COLO668 (cell line): Measurements from ENCODE around the gene ARFGEF2.
"Not testable (repeated sequence)": the region's sequence is repeated elsewhere in the genome, so short reads cannot be mapped to it uniquely, and the experiment has no call there.

Experiments used
- DNase-seq: peaks from one replicate; lab custom pipeline; 2025; ENCODE audit not compliant: unreplicated experiment; lab: John Stamatoyannopoulos, UW

The ARFGEF2 gene

GRCh38 chr20:48984575-48985219 is 63.2 kb downstream of the ARFGEF2 start:
- no peak for DNase-seq

DNA sequence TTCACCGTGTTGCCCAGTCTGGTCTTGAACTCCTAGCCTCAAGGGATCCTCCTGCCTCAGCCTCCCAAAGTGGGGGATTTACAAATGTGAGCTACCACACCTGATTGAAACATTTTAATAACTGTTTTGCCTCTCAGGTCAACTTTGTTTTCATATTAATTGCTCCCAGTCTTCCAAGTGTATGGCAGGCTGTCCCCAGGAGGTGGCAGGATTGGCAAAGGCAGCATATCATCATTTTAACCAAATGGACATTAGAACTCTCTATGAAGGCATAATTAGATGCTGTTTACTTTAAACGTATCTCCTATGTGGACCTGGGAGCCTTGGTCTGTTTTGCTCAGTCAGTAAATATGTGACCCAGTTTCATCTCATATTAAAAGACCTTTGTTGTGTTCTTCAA is 65.4 kb downstream of the ARFGEF2 start:
- no peak for DNase-seq

GRCh38 chr20:48990467-48990866 is 69.0 kb downstream of the ARFGEF2 start:
- DNase-seq, result no peak

DNA sequence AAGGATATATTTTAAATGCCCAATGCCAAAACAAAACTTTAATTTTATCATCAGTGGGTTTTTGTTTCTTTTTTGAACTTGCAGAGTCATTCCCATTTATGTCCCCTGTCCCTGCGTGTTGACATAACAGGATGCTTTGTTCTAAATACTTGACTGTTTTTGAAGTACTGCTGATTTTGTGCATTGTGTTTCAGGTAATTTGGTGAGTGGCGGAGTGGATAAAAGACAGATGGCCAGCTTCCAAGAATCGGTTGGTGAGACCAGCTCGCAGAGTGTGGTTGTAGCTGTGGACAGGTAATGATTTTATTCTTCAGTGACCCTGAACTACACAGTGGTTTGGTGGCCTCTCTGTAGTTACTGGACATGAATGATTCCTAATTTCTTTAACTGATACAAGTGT is 74.1 kb downstream of the ARFGEF2 start:
- peak; percentile 29 for DNase-seq

DNA sequence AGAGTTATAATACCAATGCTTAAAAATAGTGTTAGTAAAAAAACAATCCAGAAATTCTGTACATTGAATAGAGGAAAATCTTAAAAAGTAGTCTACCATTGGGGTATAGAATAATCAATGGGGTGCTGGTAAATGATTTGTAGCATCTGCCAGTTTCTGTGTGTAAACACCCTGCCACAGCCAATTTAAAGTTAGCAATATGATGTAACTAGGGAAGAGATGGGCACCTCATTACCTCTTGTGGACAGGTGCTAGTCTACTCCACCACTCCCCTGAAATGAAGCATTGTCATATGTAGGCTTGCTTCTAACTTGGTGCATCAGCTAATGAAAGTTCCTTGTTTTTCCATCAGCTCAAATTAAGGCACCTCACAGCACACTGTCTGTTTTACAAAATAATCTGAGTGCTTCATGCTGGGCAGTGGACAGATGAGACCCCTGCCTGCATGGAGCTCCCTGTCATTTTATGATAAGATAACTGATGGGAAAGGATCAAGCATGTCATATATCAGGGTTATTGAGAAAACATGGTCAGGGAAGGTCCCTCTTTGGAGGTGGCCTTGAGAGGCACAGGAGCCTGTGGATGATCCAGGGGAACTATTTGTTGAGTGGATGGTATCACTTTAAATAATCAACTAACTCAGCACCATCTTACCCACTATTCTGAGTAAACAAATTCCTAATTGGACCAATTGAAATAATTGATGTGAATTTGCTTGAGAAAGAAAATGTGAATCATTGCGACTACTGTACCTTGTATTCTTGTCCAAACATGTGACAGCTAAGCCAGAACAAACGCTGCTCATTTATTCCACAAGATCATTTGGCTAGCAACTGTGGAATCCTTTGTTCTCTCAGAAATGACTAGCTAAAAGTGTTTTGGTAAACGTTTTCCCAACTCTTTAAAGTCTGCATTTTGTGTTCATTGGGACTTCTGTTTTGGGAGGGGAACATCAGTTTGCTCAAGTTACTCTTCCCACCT is 78.7 kb downstream of the ARFGEF2 start:
- no peak for DNase-seq

DNA sequence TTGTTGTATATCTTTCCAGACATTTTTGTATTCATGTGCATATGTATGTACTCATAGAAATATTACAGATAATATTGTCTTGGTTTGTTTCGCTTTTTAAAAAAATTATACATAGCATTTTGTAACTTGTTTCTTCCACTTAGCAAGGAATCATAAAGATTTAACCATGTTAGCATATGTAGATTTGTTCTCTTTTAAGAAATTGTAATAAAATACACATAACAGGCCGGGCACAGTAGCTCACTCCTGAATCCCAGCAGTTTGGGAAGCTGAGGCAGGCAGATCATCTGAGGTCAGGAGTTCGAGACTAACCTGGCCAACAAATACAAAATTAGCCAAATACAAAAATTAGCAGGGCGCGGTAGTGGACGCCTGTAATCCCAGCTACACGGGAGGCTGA is 80.2 kb downstream of the ARFGEF2 start:
- no peak for DNase-seq

- no peak for DNase-seq
Observed at GRCh38 chr20:49006446-49006980, 85.0 kb downstream of the ARFGEF2 start.

DNA sequence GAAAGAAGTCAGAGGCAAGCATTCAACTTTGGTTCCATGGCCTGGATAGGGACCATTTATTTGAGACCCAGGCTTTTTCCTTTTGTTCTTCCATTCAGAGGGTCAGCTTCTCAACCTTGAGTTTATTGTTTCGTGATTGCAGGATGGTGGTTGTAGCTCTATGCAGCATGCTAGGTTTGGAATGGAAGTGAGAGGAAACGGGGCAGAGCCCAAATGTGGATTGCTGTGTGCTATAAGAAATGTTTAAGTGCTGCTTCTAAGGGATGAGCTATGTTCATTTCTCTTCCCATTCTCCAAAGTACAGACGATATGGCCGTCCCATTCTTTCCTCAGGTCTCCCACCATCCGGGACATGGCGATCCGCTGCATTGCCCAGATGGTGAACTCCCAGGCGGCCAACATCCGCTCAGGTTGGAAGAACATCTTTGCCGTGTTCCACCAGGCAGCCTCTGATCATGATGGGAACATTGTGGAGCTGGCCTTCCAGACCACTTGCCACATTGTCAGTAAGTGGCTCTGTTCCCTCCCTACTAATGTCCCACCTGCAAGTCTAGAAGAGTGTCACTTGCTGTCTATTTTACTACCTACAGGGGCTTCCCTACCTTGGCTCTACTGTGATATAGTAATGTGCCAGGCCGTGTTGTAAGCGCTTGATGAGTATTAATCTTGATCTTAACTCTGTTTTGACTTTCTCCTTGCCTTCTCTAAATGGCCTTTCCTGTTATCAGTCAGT is 88.6 kb downstream of the ARFGEF2 start:
- no peak for DNase-seq

DNA sequence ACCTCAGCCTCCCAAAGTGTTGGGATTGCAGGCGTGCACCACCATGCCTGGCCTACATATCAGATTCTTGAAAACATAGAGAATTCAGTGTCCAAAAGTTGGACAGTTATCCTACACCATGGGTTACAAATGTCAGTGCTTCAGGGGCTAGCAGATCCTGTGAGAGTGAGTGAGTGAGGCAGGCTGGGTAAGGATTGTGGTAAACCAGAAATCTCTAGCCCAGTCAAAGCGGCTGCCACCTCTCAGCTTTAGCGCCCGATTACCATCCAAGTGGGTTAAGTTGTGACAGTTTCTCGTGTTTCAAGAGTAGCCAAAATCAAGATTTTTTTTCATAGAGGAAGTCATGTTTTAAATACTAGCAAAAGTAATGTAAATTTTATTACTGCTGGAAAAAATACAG is 102.7 kb downstream of the ARFGEF2 start:
- no peak for DNase-seq

DNA sequence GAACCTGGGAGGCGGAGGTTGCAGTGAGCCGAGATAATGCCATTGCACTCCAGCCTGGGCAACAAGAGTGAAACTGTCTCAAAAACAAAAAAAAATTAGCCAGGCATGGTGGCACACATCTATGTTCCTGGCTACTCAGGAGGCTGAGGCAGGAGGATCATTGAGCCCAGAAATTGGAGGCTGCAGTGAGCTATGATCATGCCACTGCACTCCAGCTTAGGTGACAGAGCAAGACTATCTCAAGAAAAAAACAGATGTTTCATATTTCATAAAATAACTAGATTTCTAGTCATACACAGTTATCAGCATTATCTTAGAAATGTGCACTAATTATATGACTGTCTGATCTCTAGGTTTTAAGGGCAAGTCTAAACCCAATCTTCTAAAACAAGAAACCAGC is 106.7 kb downstream of the ARFGEF2 start:
- not testable (repeated sequence) for DNase-seq

DNA sequence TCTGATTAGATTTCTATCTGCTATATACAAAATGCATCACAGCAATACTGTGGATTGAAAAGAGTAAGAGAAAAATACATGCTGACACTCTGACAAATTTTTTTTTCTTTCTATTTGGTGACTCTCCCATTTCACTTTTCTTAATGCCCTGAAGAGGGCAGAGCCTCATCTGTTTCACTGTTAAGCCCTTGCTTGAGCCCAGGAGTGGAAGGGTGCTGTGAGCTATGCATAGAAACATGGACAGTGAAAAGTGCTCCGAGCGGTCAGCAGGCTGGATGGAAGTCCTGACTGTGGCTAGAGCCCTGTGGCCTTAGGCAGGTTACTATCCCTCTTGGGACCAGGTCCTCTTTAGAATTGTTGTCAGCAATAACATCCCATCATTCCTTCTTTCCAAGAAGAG is 107.2 kb downstream of the ARFGEF2 start:
- no peak for DNase-seq

DNA sequence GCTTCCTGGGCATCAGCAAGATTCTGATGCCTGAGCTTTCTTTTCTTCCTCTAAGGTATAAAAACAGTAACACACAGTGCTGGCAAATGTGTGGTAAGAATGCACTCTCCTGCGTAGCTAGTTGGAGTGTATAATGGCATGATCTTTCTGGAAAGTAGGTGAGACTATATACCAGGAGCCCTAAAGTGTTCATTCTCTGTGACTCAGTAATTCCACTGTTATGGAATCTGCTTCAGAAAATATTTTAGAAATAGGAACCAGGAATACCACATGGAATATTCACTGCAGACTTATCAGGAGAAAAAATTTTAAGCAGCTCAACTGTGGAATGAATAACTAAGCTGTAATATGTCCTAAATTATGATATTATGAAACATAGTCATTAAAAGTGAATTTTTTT is 107.7 kb downstream of the ARFGEF2 start:
- no peak for DNase-seq

- DNase-seq, result no peak
Observed at GRCh38 chr20:49030954-49031619, 109.6 kb downstream of the ARFGEF2 start.

DNA sequence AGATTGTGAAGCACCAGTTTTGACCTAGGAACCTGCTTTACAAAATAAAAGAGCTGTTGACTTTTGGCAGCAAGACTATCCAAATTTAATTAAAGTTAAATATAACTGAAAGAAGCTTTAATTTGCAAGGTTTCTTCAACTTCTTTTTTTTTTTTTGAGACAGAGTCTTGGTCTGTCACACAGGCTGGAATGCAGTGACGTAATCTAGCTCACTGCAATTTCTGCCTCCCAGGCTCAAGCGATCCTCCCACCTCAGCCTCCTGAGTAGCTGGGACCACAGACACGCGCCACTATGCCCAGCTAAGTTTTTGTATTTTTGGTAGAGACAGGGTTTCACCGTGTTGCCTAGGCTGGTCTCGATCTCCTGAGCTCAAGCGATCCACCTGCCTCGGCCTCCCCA is 110.9 kb downstream of the ARFGEF2 start:
- no peak for DNase-seq

- no peak for DNase-seq
Observed at GRCh38 chr20:49034070-49034732, 112.7 kb downstream of the ARFGEF2 start.

GRCh38 chr20:49037962-49038387 is 116.5 kb downstream of the ARFGEF2 start:
- DNase-seq, result no peak

GRCh38 chr20:49039854-49040253 is 118.3 kb downstream of the ARFGEF2 start:
- DNase-seq, result no peak

GRCh38 chr20:49043000-49043399 is 121.5 kb downstream of the ARFGEF2 start:
- DNase-seq, result no peak

GRCh38 chr20:49045440-49046086 is 124.1 kb downstream of the ARFGEF2 start:
- peak; percentile 30 for DNase-seq
